HepG2 (cell line): Measurements from ENCODE around the gene DUSP8. TPM values are rescaled to one million over a fixed set of nuclear protein-coding genes. Genes with fewer than 3 reads are reported as not detected.

ENCODE experiments used
- E2F1 ChIP-seq: sonication (generic); formaldehyde crosslinking; IDR thresholded peaks from 2 replicates; pipeline ENCODE4 v1.5.0; 2020; ENCODE audit warnings: missing genetic modification reagents
- HMGA1 ChIP-seq: sonication (generic); formaldehyde crosslinking; conservative IDR thresholded peaks from 2 replicates; pipeline ENCODE4 v1.4.0; 2020; ENCODE audit warnings: missing genetic modification reagents
- HNF4A ChIP-seq: sonication (generic); formaldehyde crosslinking; IDR thresholded peaks from 2 replicates; pipeline ENCODE4 v1.4.0; 2020; ENCODE audit warnings: missing genetic modification reagents
- KAT7 ChIP-seq: IDR thresholded peaks from 2 replicates; pipeline ENCODE4 v1.6.1; 2018; ENCODE audit warnings: borderline replicate concordance, missing compliant biosample characterization
- KDM3A ChIP-seq: IDR thresholded peaks from 2 replicates; pipeline ENCODE4 v1.6.1; 2018; ENCODE audit warnings: low read depth, missing compliant biosample characterization
- MZF1 ChIP-seq: sonication (generic); formaldehyde crosslinking; IDR thresholded peaks from 2 replicates; pipeline ENCODE4 v1.8.1; 2023; ENCODE audit warnings: mild to moderate bottlenecking, missing genetic modification reagents, borderline replicate concordance
- PAF1 ChIP-seq: IDR thresholded peaks from 2 replicates; pipeline ENCODE4 v1.6.1; 2016; ENCODE audit warnings: missing genetic modification reagents, missing compliant biosample characterization
- PAX8 ChIP-seq: sonication (generic); formaldehyde crosslinking; IDR thresholded peaks from 2 replicates; pipeline ENCODE4 v1.8.0; 2022; ENCODE audit warnings: mild to moderate bottlenecking, missing genetic modification reagents, borderline replicate concordance
- SIN3B ChIP-seq: fragments of 150-350 bp; IDR thresholded peaks from 2 replicates; pipeline ENCODE4 v1.6.1; 2014; ENCODE audit warnings: low read length
- STAG1 ChIP-seq: sonication (generic); formaldehyde crosslinking; IDR thresholded peaks from 2 replicates; pipeline ENCODE4 v1.4.0; 2020; ENCODE audit warnings: missing genetic modification reagents
- XBP1 ChIP-seq: sonication (generic); formaldehyde crosslinking; IDR thresholded peaks from 2 replicates; pipeline ENCODE4 v1.5.0; 2020; ENCODE audit warnings: missing genetic modification reagents
- ZBTB34 ChIP-seq: sonication (generic); formaldehyde crosslinking; IDR thresholded peaks from 2 replicates; pipeline ENCODE4 v1.8.0; 2022; ENCODE audit warnings: mild to moderate bottlenecking, missing genetic modification reagents
- ZFP36L1 ChIP-seq: sonication (generic); formaldehyde crosslinking; IDR thresholded peaks from 2 replicates; pipeline ENCODE4 v1.8.0; 2022; ENCODE audit warnings: mild to moderate bottlenecking, missing genetic modification reagents, moderate library complexity
- ZNF333 ChIP-seq: sonication (generic); formaldehyde crosslinking; IDR thresholded peaks from 2 replicates; pipeline ENCODE4 v1.4.0; 2020; ENCODE audit warnings: mild to moderate bottlenecking, missing genetic modification reagents, borderline replicate concordance
- ZNF704 ChIP-seq: sonication (generic); formaldehyde crosslinking; IDR thresholded peaks from 2 replicates; pipeline ENCODE4 v1.8.1; 2023; ENCODE audit warnings: mild to moderate bottlenecking, inconsistent platforms, moderate library complexity, missing genetic modification reagents, borderline replicate concordance
- ZNF75D ChIP-seq: sonication (generic); formaldehyde crosslinking; IDR thresholded peaks from 2 replicates; pipeline ENCODE4 v1.8.1; 2023; ENCODE audit warnings: missing genetic modification reagents, mild to moderate bottlenecking, borderline replicate concordance
- polyA plus RNA-seq, 8 experiments: library from polyadenylated mRNA; depleted of rRNA in 3 of 8; stranded (reverse) in 7 of 8; unstranded in 1 of 8; fragments of >200 nt; fragmentation: Illumina TruSeq in 4 of 8; extraction: Trizol in 4 of 8; gene quantifications; 2 replicates each; pipeline versions ENCODE4 v1.2.1 to v1.2.3, GENCODE V29; 2011 to 2016; ENCODE audit warnings: low read depth in 4 of 8, missing spikeins in 1 of 8, mixed read lengths in 1 of 8; ENCODE audit not compliant: insufficient read depth in 1 of 8
- total RNA-seq, 5 experiments: library from RNA; depleted of rRNA; stranded (reverse); fragments of >200 nt; fragmentation: Illumina TruSeq; extraction: Trizol; gene quantifications; 2 replicates each; pipeline ENCODE4 v1.2.3, GENCODE V29; 2016; ENCODE audit warnings: low read depth in 1 of 5
- TF ChIP-seq, protein P1 (sequence below): sonication (generic); formaldehyde crosslinking; IDR thresholded peaks from 2 replicates; pipeline ENCODE4 v1.5.0; 2020; ENCODE audit warnings: missing genetic modification reagents, mild to moderate bottlenecking, borderline replicate concordance
- TF ChIP-seq, protein P2 (sequence below): sonication (generic); formaldehyde crosslinking; IDR thresholded peaks from 2 replicates; pipeline ENCODE4 v1.5.1; 2020; ENCODE audit warnings: missing genetic modification reagents, mild to moderate bottlenecking, borderline replicate concordance
- TF ChIP-seq, protein P3 (sequence below): sonication (generic); formaldehyde crosslinking; IDR thresholded peaks from 2 replicates; pipeline ENCODE4 v1.9.0; 2021; ENCODE audit warnings: missing genetic modification reagents, borderline replicate concordance
- TF ChIP-seq, protein P4 (sequence below): sonication (generic); formaldehyde crosslinking; IDR thresholded peaks from 2 replicates; pipeline ENCODE4 v1.5.0; 2020; ENCODE audit warnings: missing genetic modification reagents

DUSP8 gene
- total and polyA plus RNA-seq, 2 of the 13 experiments (the other 11 are each of a cell fraction or from before 2014, with no cell fraction given): 1.8 to 8.0 TPM

DNA sequence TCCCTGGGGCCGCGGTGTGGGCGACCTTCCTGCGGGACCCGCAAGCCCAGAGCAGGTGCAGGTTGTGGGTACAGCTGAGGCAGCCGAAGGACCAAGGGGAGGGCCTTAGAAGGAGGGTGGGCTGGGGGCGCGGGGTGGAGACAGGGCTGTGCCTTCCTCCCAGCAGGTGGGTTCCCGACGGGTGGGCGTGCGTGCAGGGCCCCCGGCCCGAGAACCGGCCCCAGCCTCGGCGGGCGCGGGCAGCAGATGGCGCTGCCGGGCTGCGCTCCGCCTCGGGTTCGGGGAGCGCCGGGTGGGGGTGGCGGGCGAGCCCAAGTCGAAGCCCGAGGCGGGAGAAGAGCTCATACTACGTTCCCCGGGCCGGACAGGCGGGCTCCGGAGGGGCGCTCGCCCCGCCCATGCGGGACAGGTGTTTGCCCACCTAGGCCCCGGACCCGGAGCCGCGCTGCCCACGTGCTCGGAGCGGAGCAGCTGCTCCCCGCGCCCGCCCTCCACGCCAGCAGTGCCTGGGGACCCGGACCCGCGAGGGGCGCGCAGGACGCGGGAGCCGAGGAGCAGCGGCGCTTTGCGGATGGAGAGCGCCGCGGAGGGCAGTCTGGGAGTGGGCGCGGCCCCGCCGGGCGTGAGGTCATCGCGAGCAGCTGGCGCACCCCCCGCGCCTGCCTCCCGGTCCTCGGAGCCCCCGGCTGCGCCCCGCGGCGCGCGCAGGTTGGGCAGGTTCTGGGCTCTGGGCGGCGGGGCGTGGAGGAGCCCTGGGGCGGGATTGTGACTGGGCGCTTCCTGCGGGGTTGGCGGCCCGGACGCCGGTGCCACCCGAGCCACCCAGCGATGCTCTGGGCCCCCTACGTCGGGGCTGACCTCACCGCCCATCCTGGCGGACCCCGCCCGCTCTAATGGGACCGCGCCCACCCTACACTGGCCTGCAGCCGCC, 25.3 kb downstream of the DUSP8 start (continued):
- TF ChIP-seq KAT7 (CRISPR knock-in tag): no peak
- TF ChIP-seq HMGA1 (CRISPR knock-in tag): no peak
- no peak for TF ChIP-seq PAX8 (CRISPR knock-in tag)
- TF ChIP-seq ZNF333 (CRISPR knock-in tag): no peak
- TF ChIP-seq, protein P1, sequence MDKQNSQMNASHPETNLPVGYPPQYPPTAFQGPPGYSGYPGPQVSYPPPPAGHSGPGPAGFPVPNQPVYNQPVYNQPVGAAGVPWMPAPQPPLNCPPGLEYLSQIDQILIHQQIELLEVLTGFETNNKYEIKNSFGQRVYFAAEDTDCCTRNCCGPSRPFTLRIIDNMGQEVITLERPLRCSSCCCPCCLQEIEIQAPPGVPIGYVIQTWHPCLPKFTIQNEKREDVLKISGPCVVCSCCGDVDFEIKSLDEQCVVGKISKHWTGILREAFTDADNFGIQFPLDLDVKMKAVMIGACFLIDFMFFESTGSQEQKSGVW (CRISPR knock-in tag): no peak
- no peak for TF ChIP-seq SIN3B
- TF ChIP-seq, protein P2, sequence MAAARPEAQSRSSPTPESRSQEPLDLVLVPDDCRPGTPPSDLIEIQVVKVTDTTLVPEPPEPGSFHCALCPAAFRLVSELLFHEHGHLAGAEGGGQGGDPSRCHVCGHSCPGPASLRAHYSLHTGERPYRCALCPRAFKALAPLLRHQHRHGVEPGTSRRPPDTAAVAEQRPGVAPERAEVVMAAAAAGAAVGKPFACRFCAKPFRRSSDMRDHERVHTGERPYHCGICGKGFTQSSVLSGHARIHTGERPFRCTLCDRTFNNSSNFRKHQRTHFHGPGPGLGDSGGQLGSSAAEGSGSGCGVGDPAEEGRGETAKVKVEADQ: no peak
- no peak for TF ChIP-seq E2F1 (CRISPR knock-in tag)
- TF ChIP-seq, protein P3, sequence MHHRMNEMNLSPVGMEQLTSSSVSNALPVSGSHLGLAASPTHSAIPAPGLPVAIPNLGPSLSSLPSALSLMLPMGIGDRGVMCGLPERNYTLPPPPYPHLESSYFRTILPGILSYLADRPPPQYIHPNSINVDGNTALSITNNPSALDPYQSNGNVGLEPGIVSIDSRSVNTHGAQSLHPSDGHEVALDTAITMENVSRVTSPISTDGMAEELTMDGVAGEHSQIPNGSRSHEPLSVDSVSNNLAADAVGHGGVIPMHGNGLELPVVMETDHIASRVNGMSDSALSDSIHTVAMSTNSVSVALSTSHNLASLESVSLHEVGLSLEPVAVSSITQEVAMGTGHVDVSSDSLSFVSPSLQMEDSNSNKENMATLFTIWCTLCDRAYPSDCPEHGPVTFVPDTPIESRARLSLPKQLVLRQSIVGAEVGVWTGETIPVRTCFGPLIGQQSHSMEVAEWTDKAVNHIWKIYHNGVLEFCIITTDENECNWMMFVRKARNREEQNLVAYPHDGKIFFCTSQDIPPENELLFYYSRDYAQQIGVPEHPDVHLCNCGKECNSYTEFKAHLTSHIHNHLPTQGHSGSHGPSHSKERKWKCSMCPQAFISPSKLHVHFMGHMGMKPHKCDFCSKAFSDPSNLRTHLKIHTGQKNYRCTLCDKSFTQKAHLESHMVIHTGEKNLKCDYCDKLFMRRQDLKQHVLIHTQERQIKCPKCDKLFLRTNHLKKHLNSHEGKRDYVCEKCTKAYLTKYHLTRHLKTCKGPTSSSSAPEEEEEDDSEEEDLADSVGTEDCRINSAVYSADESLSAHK (CRISPR knock-in tag): no peak
- TF ChIP-seq ZFP36L1 (CRISPR knock-in tag): no peak
- no peak for TF ChIP-seq ZNF704 (CRISPR knock-in tag)
- no peak for TF ChIP-seq KDM3A (CRISPR knock-in tag)
- no peak for TF ChIP-seq XBP1 (CRISPR knock-in tag)
- no peak for TF ChIP-seq ZNF75D (CRISPR knock-in tag)
- TF ChIP-seq HNF4A (CRISPR knock-in tag): no peak
- no peak for TF ChIP-seq PAF1 (CRISPR knock-in tag)
- no peak for TF ChIP-seq ZBTB34
- TF ChIP-seq MZF1 (CRISPR knock-in tag): no peak
- peak; percentile 64 for TF ChIP-seq STAG1 (CRISPR knock-in tag)
- TF ChIP-seq, protein P4, sequence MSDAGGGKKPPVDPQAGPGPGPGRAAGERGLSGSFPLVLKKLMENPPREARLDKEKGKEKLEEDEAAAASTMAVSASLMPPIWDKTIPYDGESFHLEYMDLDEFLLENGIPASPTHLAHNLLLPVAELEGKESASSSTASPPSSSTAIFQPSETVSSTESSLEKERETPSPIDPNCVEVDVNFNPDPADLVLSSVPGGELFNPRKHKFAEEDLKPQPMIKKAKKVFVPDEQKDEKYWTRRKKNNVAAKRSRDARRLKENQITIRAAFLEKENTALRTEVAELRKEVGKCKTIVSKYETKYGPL (CRISPR knock-in tag): no peak
